Activated T-helper 9 cell treated with anti-CD3 and anti-CD28 coated beads, Interleukin-2, amount 50 U/mL, for 16 hours (primary cell): ENCODE results near the gene CAMK2A.

Experiments
- DNase-seq: peaks from one replicate; pipeline ENCODE4 v3.0.0-alpha.2; 2020; ENCODE audit warnings: low read depth

Gene CAMK2A

GRCh38 chr5:150299571-150300327, 10.2 kb upstream of the CAMK2A start:
- no peak for DNase-seq

- DNase-seq = no peak
Measured at GRCh38 chr5:150298701-150299451, 9.3 kb upstream of the CAMK2A start.

GRCh38 chr5:150297934-150298595, 8.5 kb upstream of the CAMK2A start:
- DNase-seq = no peak

GRCh38 chr5:150297236-150297890, 7.8 kb upstream of the CAMK2A start:
- DNase-seq = no peak

GRCh38 chr5:150296496-150296895, 6.9 kb upstream of the CAMK2A start:
- no peak for DNase-seq

GRCh38 chr5:150295741-150296486, 6.3 kb upstream of the CAMK2A start:
- no peak for DNase-seq

GRCh38 chr5:150295172-150295634, 5.6 kb upstream of the CAMK2A start:
- DNase-seq = no peak

- no peak for DNase-seq
Measured at GRCh38 chr5:150294551-150295071, 5.0 kb upstream of the CAMK2A start.

GRCh38 chr5:150293091-150293941, 3.7 kb upstream of the CAMK2A start:
- DNase-seq = no peak

- no peak for DNase-seq
Measured at GRCh38 chr5:150291388-150292385, 2.1 kb upstream of the CAMK2A start.

GRCh38 chr5:150288791-150289190, 782 bp downstream of the CAMK2A start:
- DNase-seq = no peak

GRCh38 chr5:150288361-150288760, 1.2 kb downstream of the CAMK2A start:
- DNase-seq = no peak

- no peak for DNase-seq
Measured at GRCh38 chr5:150286820-150287219, 2.8 kb downstream of the CAMK2A start.

GRCh38 chr5:150285114-150285513, 4.5 kb downstream of the CAMK2A start:
- no peak for DNase-seq

GRCh38 chr5:150284311-150284710, 5.3 kb downstream of the CAMK2A start:
- no peak for DNase-seq

- no peak for DNase-seq
Measured at GRCh38 chr5:150283904-150284303, 5.7 kb downstream of the CAMK2A start.

- DNase-seq = no peak
Measured at GRCh38 chr5:150281987-150282386, 7.6 kb downstream of the CAMK2A start.

GRCh38 chr5:150279330-150280020, 10.1 kb downstream of the CAMK2A start:
- no peak for DNase-seq
